ENCODE measurements around the gene HEBP1.

The HEBP1 gene

DNA sequence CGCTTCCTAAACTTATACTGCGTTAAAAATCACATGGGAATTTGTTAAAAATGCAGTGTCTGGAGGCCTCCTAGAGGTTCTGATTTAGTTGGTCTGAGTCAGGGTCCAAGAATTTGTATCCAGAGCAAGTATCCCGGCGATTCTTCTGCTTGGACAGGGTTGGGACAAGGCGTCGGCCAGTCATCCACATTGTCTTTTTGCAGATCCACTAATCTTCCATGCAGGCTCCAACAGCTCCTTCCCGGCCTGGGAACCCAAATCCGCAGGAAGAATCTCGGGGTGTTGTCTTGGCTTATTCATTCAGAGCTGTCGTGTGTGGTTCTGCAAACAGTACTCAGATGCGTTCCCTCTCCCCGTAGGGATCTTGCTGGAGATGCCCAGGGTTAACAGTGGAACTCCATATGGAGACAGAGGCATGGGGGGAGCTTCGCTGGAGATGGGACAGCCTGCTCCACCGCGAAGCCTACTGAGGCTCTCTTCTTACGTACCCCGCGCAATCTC is 73.4 kb downstream of the HEBP1 start:
- no peak overlapping the region for H3K4me3 ChIP-seq (replicated peaks; ENCODE audit: insufficient read depth, low read length)
- H3K27me3 ChIP-seq (ENCODE audit: insufficient read depth, poor library complexity, severe bottlenecking): no peaks in the 10 kb centered on the region
- TF ChIP-seq SPI1 (IDR thresholded peaks at IDR 0.05; ENCODE audit: borderline replicate concordance, low read depth) (no peak), POLR2AphosphoS5 (IDR thresholded peaks at IDR 0.05; ENCODE audit: low read depth) (no peak), GABPA (IDR thresholded peaks at IDR 0.05; ENCODE audit: low read depth) (no peak)
- TF ChIP-seq, protein P1, sequence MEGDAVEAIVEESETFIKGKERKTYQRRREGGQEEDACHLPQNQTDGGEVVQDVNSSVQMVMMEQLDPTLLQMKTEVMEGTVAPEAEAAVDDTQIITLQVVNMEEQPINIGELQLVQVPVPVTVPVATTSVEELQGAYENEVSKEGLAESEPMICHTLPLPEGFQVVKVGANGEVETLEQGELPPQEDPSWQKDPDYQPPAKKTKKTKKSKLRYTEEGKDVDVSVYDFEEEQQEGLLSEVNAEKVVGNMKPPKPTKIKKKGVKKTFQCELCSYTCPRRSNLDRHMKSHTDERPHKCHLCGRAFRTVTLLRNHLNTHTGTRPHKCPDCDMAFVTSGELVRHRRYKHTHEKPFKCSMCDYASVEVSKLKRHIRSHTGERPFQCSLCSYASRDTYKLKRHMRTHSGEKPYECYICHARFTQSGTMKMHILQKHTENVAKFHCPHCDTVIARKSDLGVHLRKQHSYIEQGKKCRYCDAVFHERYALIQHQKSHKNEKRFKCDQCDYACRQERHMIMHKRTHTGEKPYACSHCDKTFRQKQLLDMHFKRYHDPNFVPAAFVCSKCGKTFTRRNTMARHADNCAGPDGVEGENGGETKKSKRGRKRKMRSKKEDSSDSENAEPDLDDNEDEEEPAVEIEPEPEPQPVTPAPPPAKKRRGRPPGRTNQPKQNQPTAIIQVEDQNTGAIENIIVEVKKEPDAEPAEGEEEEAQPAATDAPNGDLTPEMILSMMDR (IDR thresholded peaks at IDR 0.05; ENCODE audit: insufficient read depth, low read length): no peak
- TF ChIP-seq, protein P2, sequence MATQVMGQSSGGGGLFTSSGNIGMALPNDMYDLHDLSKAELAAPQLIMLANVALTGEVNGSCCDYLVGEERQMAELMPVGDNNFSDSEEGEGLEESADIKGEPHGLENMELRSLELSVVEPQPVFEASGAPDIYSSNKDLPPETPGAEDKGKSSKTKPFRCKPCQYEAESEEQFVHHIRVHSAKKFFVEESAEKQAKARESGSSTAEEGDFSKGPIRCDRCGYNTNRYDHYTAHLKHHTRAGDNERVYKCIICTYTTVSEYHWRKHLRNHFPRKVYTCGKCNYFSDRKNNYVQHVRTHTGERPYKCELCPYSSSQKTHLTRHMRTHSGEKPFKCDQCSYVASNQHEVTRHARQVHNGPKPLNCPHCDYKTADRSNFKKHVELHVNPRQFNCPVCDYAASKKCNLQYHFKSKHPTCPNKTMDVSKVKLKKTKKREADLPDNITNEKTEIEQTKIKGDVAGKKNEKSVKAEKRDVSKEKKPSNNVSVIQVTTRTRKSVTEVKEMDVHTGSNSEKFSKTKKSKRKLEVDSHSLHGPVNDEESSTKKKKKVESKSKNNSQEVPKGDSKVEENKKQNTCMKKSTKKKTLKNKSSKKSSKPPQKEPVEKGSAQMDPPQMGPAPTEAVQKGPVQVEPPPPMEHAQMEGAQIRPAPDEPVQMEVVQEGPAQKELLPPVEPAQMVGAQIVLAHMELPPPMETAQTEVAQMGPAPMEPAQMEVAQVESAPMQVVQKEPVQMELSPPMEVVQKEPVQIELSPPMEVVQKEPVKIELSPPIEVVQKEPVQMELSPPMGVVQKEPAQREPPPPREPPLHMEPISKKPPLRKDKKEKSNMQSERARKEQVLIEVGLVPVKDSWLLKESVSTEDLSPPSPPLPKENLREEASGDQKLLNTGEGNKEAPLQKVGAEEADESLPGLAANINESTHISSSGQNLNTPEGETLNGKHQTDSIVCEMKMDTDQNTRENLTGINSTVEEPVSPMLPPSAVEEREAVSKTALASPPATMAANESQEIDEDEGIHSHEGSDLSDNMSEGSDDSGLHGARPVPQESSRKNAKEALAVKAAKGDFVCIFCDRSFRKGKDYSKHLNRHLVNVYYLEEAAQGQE (IDR thresholded peaks at IDR 0.05; ENCODE audit: insufficient replicate concordance, low read depth): no peak
- H3K27ac ChIP-seq (replicated peaks): no peak overlapping the region
- no peak for DNase-seq (ENCODE audit: low read depth in 1 of 2, low spot score in 1 of 2)

DNA sequence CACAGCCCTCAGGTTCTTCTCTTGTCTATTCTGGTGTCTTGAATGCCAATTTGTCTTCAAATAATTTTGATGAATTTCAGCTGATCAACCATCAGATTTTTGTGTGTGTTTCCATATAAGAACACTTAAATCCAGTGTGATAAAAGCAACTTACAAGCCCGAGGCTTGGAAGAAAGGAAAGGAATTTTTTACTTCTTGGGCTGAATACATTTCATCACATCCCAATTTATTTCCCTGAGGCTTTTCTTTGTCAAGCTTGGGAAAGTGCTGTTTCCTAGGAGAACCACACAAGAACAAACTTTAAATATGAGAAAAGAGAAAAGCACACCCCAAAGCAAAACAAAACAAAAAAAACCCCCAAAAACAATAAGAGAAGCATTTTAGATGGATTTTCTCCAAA is 74.7 kb downstream of the HEBP1 start:
- DNase-seq (ENCODE audit: low read depth in 1 of 2, low spot score in 1 of 2): no peak
- Histone ChIP-seq H3K4me3 (replicated peaks; ENCODE audit: insufficient read depth, low read length) (no peak overlapping the region), H3K27me3 (ENCODE audit: insufficient read depth, poor library complexity, severe bottlenecking) (no peaks in the 10 kb centered on the region), H3K27ac (replicated peaks) (no peak overlapping the region)
- TF ChIP-seq GABPA (IDR thresholded peaks at IDR 0.05; ENCODE audit: low read depth) (no peak), POLR2AphosphoS5 (IDR thresholded peaks at IDR 0.05; ENCODE audit: low read depth) (no peak), SPI1 (IDR thresholded peaks at IDR 0.05; ENCODE audit: borderline replicate concordance, low read depth) (no peak)
- TF ChIP-seq, protein P2 (IDR thresholded peaks at IDR 0.05; ENCODE audit: insufficient replicate concordance, low read depth): no peak
- TF ChIP-seq, protein P1 (IDR thresholded peaks at IDR 0.05; ENCODE audit: insufficient read depth, low read length): no peak
